Endothelial cell of umbilical vein (primary cell): Measurements from ENCODE around the gene FGF22. TPM values are rescaled to one million over a fixed set of nuclear protein-coding genes. Genes with fewer than 3 reads are reported as not detected.
A peak's percentile ranks its signal among the peaks of the same experiment; 100 is the strongest.

ENCODE experiments used
- BruUV-seq: library from RNA; stranded (reverse); fragments of 400-500 nt; replicated peaks from 2 replicates; lab custom pipeline; 2021; lab: Mats Ljungman, UMichigan
- CTCF ChIA-PET: fragments of 300-600, 350-600 bp; sonication (Branson Sonifier 250); formaldehyde crosslinking; loops from one replicate; lab custom pipeline; 2021; ENCODE audit warnings: antibody characterized with exemption, inconsistent platforms; lab: Charles Lee
- POLR2A ChIA-PET: fragments of 300-600, 350-600 bp; sonication (Branson Sonifier 250); formaldehyde crosslinking; loops from one replicate; lab custom pipeline; 2021; ENCODE audit warnings: antibody characterized with exemption, inconsistent platforms; lab: Charles Lee
- DNase-seq: peaks from one replicate; pipeline ENCODE4 v3.0.0-alpha.2; 2011; ENCODE audit warnings: low read depth, low spot score
- FAIRE-seq: peaks from 2 replicates; lab custom pipeline; 2011; peaks lifted over from hg19 to GRCh38; lab: Jason Lieb, UNC
- H2AFZ ChIP-seq: 2 replicates; pipeline ENCODE4 v1.6.0; 2012; ENCODE audit warnings: low read depth, low read length, control low read depth, inconsistent platforms
- H3K27ac ChIP-seq: 2 replicates; pipeline ENCODE4 v1.5.1; 2011; ENCODE audit warnings: low read depth, mild to moderate bottlenecking, control low read depth, low read length, moderate library complexity; ENCODE audit not compliant: insufficient read depth
- H3K27me3 ChIP-seq, 2 experiments: 2 replicates each; pipeline versions ENCODE4 v1.6.0 to v1.6.1; 2011; ENCODE audit warnings: low read length in 2 of 2, mixed read lengths in 1 of 2; ENCODE audit not compliant: control insufficient read depth in 2 of 2, insufficient read depth in 2 of 2
- H3K36me3 ChIP-seq, 2 experiments: 2 replicates in 1 of 2; 3 replicates in 1 of 2; pipeline ENCODE4 v1.5.1; 2011; ENCODE audit warnings: low read length in 2 of 2, mild to moderate bottlenecking in 1 of 2, moderate library complexity in 1 of 2; ENCODE audit not compliant: control insufficient read depth in 2 of 2, insufficient read depth in 2 of 2; ENCODE audit errors: extremely low read depth in 1 of 2
- H3K4me1 ChIP-seq: 3 replicates; pipeline ENCODE4 v1.5.1; 2011; ENCODE audit warnings: mild to moderate bottlenecking, low read length; ENCODE audit not compliant: control insufficient read depth, insufficient read depth; ENCODE audit errors: extremely low read depth
- H3K4me2 ChIP-seq: 2 replicates; pipeline ENCODE4 v1.6.1; 2011; ENCODE audit warnings: low read length, control low read depth, mixed read lengths; ENCODE audit not compliant: insufficient read depth
- H3K4me3 ChIP-seq, 3 experiments: fragments of 200-600 bp in 1 of 3; sonication (generic), shearing (Covaris generic) in 1 of 3; replicated peaks in 1 of 3; 2 replicates each; pipeline ENCODE4 v1.5.1; 2011 to 2016; ENCODE audit warnings: control low read depth in 3 of 3, low read length in 3 of 3, mild to moderate bottlenecking in 2 of 3, inconsistent platforms in 1 of 3, low read depth in 1 of 3, moderate library complexity in 1 of 3; ENCODE audit not compliant: insufficient read depth in 1 of 3
- H3K79me2 ChIP-seq: 2 replicates; pipeline ENCODE4 v1.6.0; 2012; ENCODE audit warnings: low read length, inconsistent platforms; ENCODE audit not compliant: control insufficient read depth, insufficient read depth
- H3K9ac ChIP-seq: replicated peaks from 2 replicates; pipeline ENCODE3; 2011; ENCODE audit warnings: low read length, control low read depth; ENCODE audit not compliant: insufficient read depth; ENCODE audit errors: extremely low read depth
- H3K9me1 ChIP-seq: replicated peaks from 3 replicates; pipeline ENCODE4 v1.6.0; 2011; ENCODE audit warnings: mild to moderate bottlenecking, low read length; ENCODE audit not compliant: control insufficient read depth, insufficient read depth; ENCODE audit errors: extremely low read depth
- H3K9me3 ChIP-seq: replicated peaks from 2 replicates; pipeline ENCODE4 v1.5.1; 2012; ENCODE audit warnings: low read length, inconsistent platforms; ENCODE audit not compliant: control insufficient read depth, insufficient read depth
- H4K20me1 ChIP-seq: replicated peaks from 2 replicates; pipeline ENCODE3; 2011; ENCODE audit warnings: mild to moderate bottlenecking, low read length; ENCODE audit not compliant: control insufficient read depth, insufficient read depth; ENCODE audit errors: extremely low read depth
- EZH2 ChIP-seq: IDR thresholded peaks from 2 replicates; pipeline ENCODE4 v1.6.1; 2012; ENCODE audit warnings: borderline replicate concordance, low read depth, mild to moderate bottlenecking, moderate library complexity, low read length, inconsistent platforms; ENCODE audit not compliant: severe bottlenecking
- FOS ChIP-seq: IDR thresholded peaks from 2 replicates; pipeline ENCODE4 v1.6.1; 2011; ENCODE audit warnings: mild to moderate bottlenecking, low read length, moderate library complexity, borderline replicate concordance; ENCODE audit not compliant: insufficient read depth
- GATA2 ChIP-seq: IDR thresholded peaks from 2 replicates; pipeline ENCODE4 v1.7.0; 2011; ENCODE audit warnings: low read depth, mild to moderate bottlenecking, moderate library complexity, mixed read lengths, low read length; ENCODE audit not compliant: insufficient read length, insufficient read depth
- JUN ChIP-seq: IDR thresholded peaks from 2 replicates; pipeline ENCODE4 v1.6.1; 2011; ENCODE audit warnings: borderline replicate concordance, low read depth; ENCODE audit not compliant: insufficient read length, insufficient read depth
- MYC ChIP-seq: IDR thresholded peaks from one replicate; pipeline ENCODE4 v1.6.1; 2011; ENCODE audit warnings: mild to moderate bottlenecking, low read depth, low read length
- POLR2A ChIP-seq: IDR thresholded peaks from 2 replicates; pipeline ENCODE4 v1.6.1; 2012; ENCODE audit warnings: low read depth, mild to moderate bottlenecking, control low read depth, low read length
- POLR2AphosphoS5 ChIP-seq: IDR thresholded peaks from 2 replicates; pipeline ENCODE4 v1.6.1; 2012; ENCODE audit warnings: low read depth, mild to moderate bottlenecking, control low read depth, low read length, moderate library complexity; ENCODE audit not compliant: insufficient read depth
- dilution Hi-C: fragments of 300-500 bp; cut with MboI; formaldehyde crosslinking; loops from one replicate; pipeline ENCODE4 v1.15.0; 2019; ENCODE audit warnings: low sequenced_read_pairs; ENCODE audit not compliant: extremely low pct_ligation_motif_present
- intact Hi-C: fragments of 100-400 bp; cut with micrococcal nuclease; formaldehyde crosslinking; loops from one replicate; pipeline ENCODE4 v1.10.0; 2022
- polyA plus RNA-seq, 4 experiments: library from polyadenylated mRNA; depleted of rRNA in 3 of 4; stranded (reverse) in 3 of 4; unstranded in 1 of 4; fragments of >200 nt; gene quantifications; 2 replicates each; pipeline versions ENCODE4 v1.2.1 to v1.2.3, GENCODE V29; 2011 to 2012; ENCODE audit warnings: missing spikeins in 1 of 4
- total RNA-seq: library from RNA; stranded (reverse); gene quantifications from 2 replicates; pipeline ENCODE4 v1.2.3, GENCODE V29; 2021
- TF ChIP-seq, protein P1 (sequence below): IDR thresholded peaks from 2 replicates; pipeline ENCODE4 v1.6.1; 2011; ENCODE audit not compliant: insufficient read depth, insufficient read length
- TF ChIP-seq, protein P2 (sequence below), 2 donors: IDR thresholded peaks; 1 replicate in 1 of 2; 2 replicates in 1 of 2; pipeline ENCODE4 v1.5.1; 2011; ENCODE audit warnings: low read length in 2 of 2, mild to moderate bottlenecking in 2 of 2, moderate library complexity in 2 of 2, control low read depth in 1 of 2, inconsistent platforms in 1 of 2, low read depth in 1 of 2; ENCODE audit not compliant: insufficient read depth in 1 of 2; ENCODE audit errors: extremely low read depth in 1 of 2

The FGF22 gene
- total and polyA plus RNA-seq, 2 donors (not counting 3 experiments of a cell fraction or from before 2014, with no cell fraction given), result 0.07 TPM; not detected in 1

DNA sequence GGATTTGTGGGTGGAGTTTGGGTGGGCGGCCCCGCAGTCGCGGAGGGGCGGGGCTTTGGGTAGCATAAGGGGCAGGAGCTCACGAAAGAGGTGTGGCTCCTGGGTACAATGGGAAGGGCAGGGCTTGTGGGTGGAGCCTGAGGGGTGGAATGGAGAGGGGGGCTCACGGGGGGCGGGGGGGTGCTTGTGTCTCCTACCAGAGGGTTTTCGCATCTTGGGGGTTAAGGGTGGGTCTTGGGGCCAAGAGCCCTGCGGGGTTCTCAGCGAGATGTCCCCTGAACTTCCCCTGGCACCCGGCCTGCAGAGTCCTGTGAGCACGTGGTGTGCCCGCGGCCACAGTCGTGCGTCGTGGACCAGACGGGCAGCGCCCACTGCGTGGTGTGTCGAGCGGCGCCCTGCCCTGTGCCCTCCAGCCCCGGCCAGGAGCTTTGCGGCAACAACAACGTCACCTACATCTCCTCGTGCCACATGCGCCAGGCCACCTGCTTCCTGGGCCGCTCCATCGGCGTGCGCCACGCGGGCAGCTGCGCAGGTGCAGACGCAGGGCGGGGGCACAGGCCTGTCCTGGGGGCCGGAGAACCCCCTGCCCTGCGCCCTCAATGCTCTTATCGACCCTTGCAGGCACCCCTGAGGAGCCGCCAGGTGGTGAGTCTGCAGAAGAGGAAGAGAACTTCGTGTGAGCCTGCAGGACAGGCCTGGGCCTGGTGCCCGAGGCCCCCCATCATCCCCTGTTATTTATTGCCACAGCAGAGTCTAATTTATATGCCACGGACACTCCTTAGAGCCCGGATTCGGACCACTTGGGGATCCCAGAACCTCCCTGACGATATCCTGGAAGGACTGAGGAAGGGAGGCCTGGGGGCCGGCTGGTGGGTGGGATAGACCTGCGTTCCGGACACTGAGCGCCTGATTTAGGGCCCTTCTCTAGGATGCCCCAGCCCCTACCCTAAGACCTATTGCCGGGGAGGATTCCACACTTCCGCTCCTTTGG, 41.6 kb downstream of the FGF22 start:
- Histone ChIP-seq H3K4me3 (peak overlapping the region in 1 of 3 experiments; percentile 40), H4K20me1 (no peaks in the 10 kb centered on the region), H3K79me2 (peaks cover 12% of the 10 kb centered on the region), H3K9me1 (no peaks in the 10 kb centered on the region), H3K27ac (peak overlapping the region; percentile 77), H3K27me3 (no peaks in the 10 kb centered on the region), H3K9ac (no peak overlapping the region), H3K36me3 (no peaks in the 10 kb centered on the region), H3K4me2 (no peak overlapping the region), H3K9me3 (no peaks in the 10 kb centered on the region), H2AFZ (no peak overlapping the region), H3K4me1 (peaks cover 16% of the 10 kb centered on the region)
- ChIA-PET POLR2A (no interaction called here), CTCF (interaction anchor here (1.2 to 2.5 kb wide), 8 partner anchors 12 to 97 kb away, joined by 3 to 12 read pairs (median 6); no protein-coding TSS in a partner anchor)
- TF ChIP-seq FOS (no peak), MYC (no peak)
- TF ChIP-seq, protein P1, sequence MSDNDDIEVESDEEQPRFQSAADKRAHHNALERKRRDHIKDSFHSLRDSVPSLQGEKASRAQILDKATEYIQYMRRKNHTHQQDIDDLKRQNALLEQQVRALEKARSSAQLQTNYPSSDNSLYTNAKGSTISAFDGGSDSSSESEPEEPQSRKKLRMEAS, result peak; percentile 16
- DNase-seq (no peak), FAIRE-seq (no peak)
- intact Hi-C loops, result no loop called here
- no TSS peak for BruUV-seq
- dilution Hi-C loops, result no loop called here

DNA sequence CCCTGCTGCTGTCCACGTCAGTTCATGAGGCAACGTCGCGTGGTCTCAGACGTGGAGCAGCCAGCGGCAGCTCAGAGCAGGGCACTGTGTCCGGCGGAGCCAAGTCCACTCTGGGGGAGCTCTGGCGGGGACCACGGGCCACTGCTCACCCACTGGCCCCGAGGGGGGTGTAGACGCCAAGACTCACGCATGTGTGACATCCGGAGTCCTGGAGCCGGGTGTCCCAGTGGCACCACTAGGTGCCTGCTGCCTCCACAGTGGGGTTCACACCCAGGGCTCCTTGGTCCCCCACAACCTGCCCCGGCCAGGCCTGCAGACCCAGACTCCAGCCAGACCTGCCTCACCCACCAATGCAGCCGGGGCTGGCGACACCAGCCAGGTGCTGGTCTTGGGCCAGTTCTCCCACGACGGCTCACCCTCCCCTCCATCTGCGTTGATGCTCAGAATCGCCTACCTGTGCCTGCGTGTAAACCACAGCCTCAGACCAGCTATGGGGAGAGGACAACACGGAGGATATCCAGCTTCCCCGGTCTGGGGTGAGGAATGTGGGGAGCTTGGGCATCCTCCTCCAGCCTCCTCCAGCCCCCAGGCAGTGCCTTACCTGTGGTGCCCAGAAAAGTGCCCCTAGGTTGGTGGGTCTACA, 43.1 kb downstream of the FGF22 start:
- dilution Hi-C loops, result no loop called here
- no peaks in the 10 kb centered on the region for H3K27me3 ChIP-seq
- H4K20me1 ChIP-seq, result no peaks in the 10 kb centered on the region
- no peaks in the 10 kb centered on the region for H3K9me3 ChIP-seq
- H3K4me3 ChIP-seq, result no peak overlapping the region
- no TSS peak for BruUV-seq
- no peaks in the 10 kb centered on the region for H3K36me3 ChIP-seq
- intact Hi-C loops, result no loop called here
- no peaks in the 10 kb centered on the region for H3K9me1 ChIP-seq
- H3K79me2 ChIP-seq, result peaks cover 10% of the 10 kb centered on the region
- no peak overlapping the region for H2AFZ ChIP-seq
- TF ChIP-seq JUN (no peak), FOS (no peak), POLR2A (no peak), MYC (no peak), POLR2AphosphoS5 (no peak), GATA2 (no peak), EZH2 (no peak)
- TF ChIP-seq, protein P2, sequence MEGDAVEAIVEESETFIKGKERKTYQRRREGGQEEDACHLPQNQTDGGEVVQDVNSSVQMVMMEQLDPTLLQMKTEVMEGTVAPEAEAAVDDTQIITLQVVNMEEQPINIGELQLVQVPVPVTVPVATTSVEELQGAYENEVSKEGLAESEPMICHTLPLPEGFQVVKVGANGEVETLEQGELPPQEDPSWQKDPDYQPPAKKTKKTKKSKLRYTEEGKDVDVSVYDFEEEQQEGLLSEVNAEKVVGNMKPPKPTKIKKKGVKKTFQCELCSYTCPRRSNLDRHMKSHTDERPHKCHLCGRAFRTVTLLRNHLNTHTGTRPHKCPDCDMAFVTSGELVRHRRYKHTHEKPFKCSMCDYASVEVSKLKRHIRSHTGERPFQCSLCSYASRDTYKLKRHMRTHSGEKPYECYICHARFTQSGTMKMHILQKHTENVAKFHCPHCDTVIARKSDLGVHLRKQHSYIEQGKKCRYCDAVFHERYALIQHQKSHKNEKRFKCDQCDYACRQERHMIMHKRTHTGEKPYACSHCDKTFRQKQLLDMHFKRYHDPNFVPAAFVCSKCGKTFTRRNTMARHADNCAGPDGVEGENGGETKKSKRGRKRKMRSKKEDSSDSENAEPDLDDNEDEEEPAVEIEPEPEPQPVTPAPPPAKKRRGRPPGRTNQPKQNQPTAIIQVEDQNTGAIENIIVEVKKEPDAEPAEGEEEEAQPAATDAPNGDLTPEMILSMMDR (IDR thresholded peaks at IDR 0.05; ENCODE audit: extremely low read depth in 1 of 2, insufficient read depth in 1 of 2, low read depth in 1 of 2, low read length in 2 of 2), result no peak
- TF ChIP-seq, protein P1, result no peak
- POLR2A ChIA-PET, result no interaction called here
- peaks cover 10% of the 10 kb centered on the region for H3K4me1 ChIP-seq
- CTCF ChIA-PET, result interaction anchor here (1.0 to 1.5 kb wide), 2 partner anchors 12 to 51 kb away, joined by 5 to 7 read pairs; partner anchors contain the start of gene PRSS57
- no peak overlapping the region for H3K27ac ChIP-seq
- DNase-seq (no peak), FAIRE-seq (no peak)
- H3K9ac ChIP-seq, result no peak overlapping the region
- H3K4me2 ChIP-seq, result no peak overlapping the region
